TTC549 (cell line): ENCODE results near the gene GRIK5.
"Not testable (repeated sequence)": the region's sequence is repeated elsewhere in the genome, so short reads cannot be mapped to it uniquely, and the experiment has no call there.

Source experiments
- FAIRE-seq: peaks from 2 replicates; lab custom pipeline; 2012; peaks lifted over from hg19 to GRCh38; lab: Jason Lieb, UNC

GRIK5 gene

GRCh38 chr19:42069619-42070351, at the start of gene GRIK5:
Gene GRIK5 (minus strand): TSS chr19:42070206. CDS start chr19:42065770, 4,436 bp downstream.
- no peak for FAIRE-seq

- no peak for FAIRE-seq
Measured at GRCh38 chr19:42117076-42117475, 47.1 kb upstream of the GRIK5 start.

GRCh38 chr19:42116308-42117075, 46.5 kb upstream of the GRIK5 start:
- no peak for FAIRE-seq

- no peak for FAIRE-seq
Measured at GRCh38 chr19:42115705-42116104, 45.7 kb upstream of the GRIK5 start.

- no peak for FAIRE-seq
Measured at GRCh38 chr19:42115219-42115618, 45.2 kb upstream of the GRIK5 start.

- no peak for FAIRE-seq
Measured at GRCh38 chr19:42114412-42114811, 44.4 kb upstream of the GRIK5 start.

GRCh38 chr19:42113641-42114348, 43.8 kb upstream of the GRIK5 start:
- no peak for FAIRE-seq

GRCh38 chr19:42111811-42112210, 41.8 kb upstream of the GRIK5 start:
- no peak for FAIRE-seq

GRCh38 chr19:42111384-42111783, 41.4 kb upstream of the GRIK5 start:
- FAIRE-seq = no peak

GRCh38 chr19:42110658-42111057, 40.7 kb upstream of the GRIK5 start:
- no peak for FAIRE-seq

GRCh38 chr19:42109896-42110295, 39.9 kb upstream of the GRIK5 start:
- FAIRE-seq = no peak

- FAIRE-seq = peak; percentile 54
Measured at GRCh38 chr19:42108527-42109389, 38.8 kb upstream of the GRIK5 start.

GRCh38 chr19:42105368-42105767, 35.4 kb upstream of the GRIK5 start:
- no peak for FAIRE-seq

GRCh38 chr19:42102877-42103276, 32.9 kb upstream of the GRIK5 start:
- FAIRE-seq = no peak

- not testable (repeated sequence) for FAIRE-seq
Measured at GRCh38 chr19:42100241-42100640, 30.2 kb upstream of the GRIK5 start.

GRCh38 chr19:42099336-42099925, 29.4 kb upstream of the GRIK5 start:
- FAIRE-seq = no peak

GRCh38 chr19:42098781-42099180, 28.8 kb upstream of the GRIK5 start:
- no peak for FAIRE-seq

- no peak for FAIRE-seq
Measured at GRCh38 chr19:42097461-42097860, 27.5 kb upstream of the GRIK5 start.

GRCh38 chr19:42096255-42096837, 26.3 kb upstream of the GRIK5 start:
- no peak for FAIRE-seq

- FAIRE-seq = no peak
Measured at GRCh38 chr19:42095814-42096230, 25.8 kb upstream of the GRIK5 start.

GRCh38 chr19:42095142-42095813, 25.3 kb upstream of the GRIK5 start:
- no peak for FAIRE-seq
